ENCODE results near the gene KDM3A. TPM values are rescaled to one million over a fixed set of nuclear protein-coding genes. Genes with fewer than 3 reads are reported as not detected.

KDM3A gene
- total RNA-seq, 4 donors from 2014 or later = 39.9 to 62.1 (median 52.0) TPM

GRCh38 chr2:86434290-86434689 is 6.9 kb upstream of the KDM3A start:
- Histone ChIP-seq H3K4me1 (no peaks in the 10 kb centered on the region), H3K4me3 (no peak overlapping the region), H3K36me3 (no peaks in the 10 kb centered on the region), H3K9me3 (peaks cover 0 to 43% (median 5%) of the 10 kb centered on the region in 4 donors), H3K27ac (no peak overlapping the region), H3K27me3 (no peaks in the 10 kb centered on the region)
- no peak for TF ChIP-seq POLR2A (IDR thresholded peaks at IDR 0.05)
- no peak for TF ChIP-seq EP300 (IDR thresholded peaks at IDR 0.05)
- TF ChIP-seq, protein P1, sequence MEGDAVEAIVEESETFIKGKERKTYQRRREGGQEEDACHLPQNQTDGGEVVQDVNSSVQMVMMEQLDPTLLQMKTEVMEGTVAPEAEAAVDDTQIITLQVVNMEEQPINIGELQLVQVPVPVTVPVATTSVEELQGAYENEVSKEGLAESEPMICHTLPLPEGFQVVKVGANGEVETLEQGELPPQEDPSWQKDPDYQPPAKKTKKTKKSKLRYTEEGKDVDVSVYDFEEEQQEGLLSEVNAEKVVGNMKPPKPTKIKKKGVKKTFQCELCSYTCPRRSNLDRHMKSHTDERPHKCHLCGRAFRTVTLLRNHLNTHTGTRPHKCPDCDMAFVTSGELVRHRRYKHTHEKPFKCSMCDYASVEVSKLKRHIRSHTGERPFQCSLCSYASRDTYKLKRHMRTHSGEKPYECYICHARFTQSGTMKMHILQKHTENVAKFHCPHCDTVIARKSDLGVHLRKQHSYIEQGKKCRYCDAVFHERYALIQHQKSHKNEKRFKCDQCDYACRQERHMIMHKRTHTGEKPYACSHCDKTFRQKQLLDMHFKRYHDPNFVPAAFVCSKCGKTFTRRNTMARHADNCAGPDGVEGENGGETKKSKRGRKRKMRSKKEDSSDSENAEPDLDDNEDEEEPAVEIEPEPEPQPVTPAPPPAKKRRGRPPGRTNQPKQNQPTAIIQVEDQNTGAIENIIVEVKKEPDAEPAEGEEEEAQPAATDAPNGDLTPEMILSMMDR (IDR thresholded peaks at IDR 0.05) = no peak
- DNase-seq (ENCODE audit: low spot score in 2 of 2) = no peak

GRCh38 chr2:86435531-86435930 is 5.6 kb upstream of the KDM3A start:
- Histone ChIP-seq H3K36me3 (no peaks in the 10 kb centered on the region), H3K27me3 (no peaks in the 10 kb centered on the region), H3K27ac (no peak overlapping the region), H3K4me3 (no peak overlapping the region), H3K9me3 (peaks cover 0 to 44% (median 10%) of the 10 kb centered on the region in 4 donors), H3K4me1 (no peaks in the 10 kb centered on the region)
- TF ChIP-seq POLR2A (IDR thresholded peaks at IDR 0.05) (no peak), EP300 (IDR thresholded peaks at IDR 0.05) (no peak)
- TF ChIP-seq, protein P1 (IDR thresholded peaks at IDR 0.05) = no peak
- WGBS, 2 donors = 90 to 91% methylated on average over 4 of the region's 4 CpGs
- DNase-seq (ENCODE audit: low spot score in 2 of 2) = no peak

DNA sequence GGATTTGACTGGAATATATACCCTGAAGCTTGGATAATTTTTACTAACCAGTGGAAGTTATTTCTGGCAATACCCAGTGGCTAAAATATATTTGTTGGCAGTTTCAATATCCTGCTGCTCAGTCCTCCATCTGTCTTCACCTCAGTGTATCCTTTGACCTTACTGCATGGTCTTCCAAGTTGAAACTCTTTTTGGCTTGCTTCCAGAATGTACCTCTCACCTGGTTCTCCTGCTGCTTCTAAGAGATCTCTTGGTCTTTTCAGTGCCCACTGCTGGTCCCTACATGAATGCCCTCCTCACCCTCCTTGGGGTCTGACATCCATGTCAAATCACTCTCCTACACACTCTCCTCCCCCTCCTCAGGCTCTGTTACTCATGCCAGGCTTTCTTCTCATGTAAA is 4.8 kb upstream of the KDM3A start:
- Histone ChIP-seq H3K4me3 (no peak overlapping the region), H3K36me3 (no peaks in the 10 kb centered on the region), H3K27ac (no peak overlapping the region), H3K9me3 (peaks cover 0 to 43% (median 7%) of the 10 kb centered on the region in 4 donors), H3K4me1 (no peaks in the 10 kb centered on the region), H3K27me3 (no peaks in the 10 kb centered on the region)
- TF ChIP-seq EP300 (IDR thresholded peaks at IDR 0.05) = no peak
- TF ChIP-seq POLR2A (IDR thresholded peaks at IDR 0.05) = no peak
- TF ChIP-seq, protein P1 (IDR thresholded peaks at IDR 0.05) = no peak
- no peak for DNase-seq (ENCODE audit: low spot score in 2 of 2)

GRCh38 chr2:86439879-86440630 is 1.1 kb upstream of the KDM3A start:
- peaks cover 0 to 43% (median 7%) of the 10 kb centered on the region in 4 donors for H3K9me3 ChIP-seq
- peaks cover 3 to 23% (median 23%) of the 10 kb centered on the region in 4 donors for H3K4me1 ChIP-seq
- 92% methylated on average over 3 of the region's 3 CpGs for WGBS, 2 donors
- TF ChIP-seq EP300 (IDR thresholded peaks at IDR 0.05) (no peak), POLR2A (IDR thresholded peaks at IDR 0.05) (no peak)
- DNase-seq (ENCODE audit: low spot score in 2 of 2) = no peak
- peak overlapping the region; percentile 34 to 88 (median 54) for H3K4me3 ChIP-seq
- no peaks in the 10 kb centered on the region for H3K36me3 ChIP-seq
- peak overlapping the region; percentile 85 to 98 (median 89) for H3K27ac ChIP-seq
- H3K27me3 ChIP-seq = no peaks in the 10 kb centered on the region

DNA sequence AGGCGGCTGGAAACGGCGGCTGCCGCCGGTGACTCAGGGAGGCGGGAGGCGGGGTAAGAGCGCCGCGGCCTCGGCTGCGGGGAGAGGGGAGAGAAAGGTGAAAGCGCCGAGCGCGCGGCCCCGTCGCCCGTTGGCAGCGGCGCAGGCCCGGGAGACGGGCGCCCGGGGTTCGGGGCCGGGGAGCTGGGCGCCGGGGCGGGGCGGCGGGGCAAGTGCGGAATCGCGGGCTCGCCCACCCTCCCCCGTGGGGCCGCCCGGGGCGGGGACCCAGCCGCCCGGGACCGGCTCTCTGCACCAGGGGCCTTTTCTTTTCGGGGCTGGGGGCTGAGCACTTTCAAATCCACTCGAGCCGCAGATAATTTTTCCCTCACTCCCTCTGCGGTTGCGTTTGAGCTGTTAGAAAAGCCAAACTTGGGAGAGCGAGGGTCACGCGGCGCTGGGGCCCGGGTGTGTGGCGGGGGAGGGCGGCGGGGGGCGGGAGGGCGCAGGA is 266 bp downstream of the KDM3A start:
- peaks cover 0 to 43% (median 7%) of the 10 kb centered on the region in 4 donors for H3K9me3 ChIP-seq
- H3K4me3 ChIP-seq = peak overlapping the region; percentile 52 to 88 (median 68)
- DNase-seq (ENCODE audit: low spot score in 2 of 2) = peak in 1 of 2 donors; percentile 13
- H3K27ac ChIP-seq = peak overlapping the region; percentile 85 to 98 (median 89)
- no peaks in the 10 kb centered on the region for H3K27me3 ChIP-seq
- TF ChIP-seq, protein P1 (IDR thresholded peaks at IDR 0.05) = no peak
- peak; percentile 96 to 97 for TF ChIP-seq POLR2A (IDR thresholded peaks at IDR 0.05)
- TF ChIP-seq EP300 (IDR thresholded peaks at IDR 0.05) = no peak
- peaks cover 3 to 35% (median 29%) of the 10 kb centered on the region in 4 donors for H3K4me1 ChIP-seq
- 1% methylated on average over 22 to 43 of the region's 59 CpGs for WGBS, 2 donors
- H3K36me3 ChIP-seq = no peaks in the 10 kb centered on the region
